Dermis microvascular lymphatic vessel endothelial cell (primary cell): ENCODE results near the gene TADA1. TPM values are rescaled to one million over a fixed set of nuclear protein-coding genes. Genes with fewer than 3 reads are reported as not detected.
"Not testable (repeated sequence)": the region's sequence is repeated elsewhere in the genome, so short reads cannot be mapped to it uniquely, and the experiment has no call there.

Experiments used
- DNase-seq, 2 donors: peaks; one replicate each; pipeline versions ENCODE4 v3.0.0 to v3.0.0-alpha.2; 2010; ENCODE audit warnings: low read depth in 2 of 2
- total RNA-seq: library from RNA; depleted of rRNA; stranded (reverse); fragments of >200 nt; gene quantifications from 2 replicates; pipeline ENCODE4 v1.2.1, GENCODE V29; 2014

TADA1 gene
- total RNA-seq, 1 donor from 2014 or later = 8.3 TPM

GRCh38 chr1:166895766-166896165 is 19.7 kb upstream of the TADA1 start:
- no peak for DNase-seq

GRCh38 chr1:166889776-166890175 is 13.7 kb upstream of the TADA1 start:
- DNase-seq = no peak

GRCh38 chr1:166888373-166889111 is 12.5 kb upstream of the TADA1 start:
- no peak for DNase-seq

- no peak for DNase-seq
Measured at GRCh38 chr1:166884971-166885370, 8.9 kb upstream of the TADA1 start.

GRCh38 chr1:166884040-166884642 is 8.1 kb upstream of the TADA1 start:
- peak in 1 of 2 donors; percentile 10 for DNase-seq

GRCh38 chr1:166882893-166883292 is 6.8 kb upstream of the TADA1 start:
- DNase-seq = no peak

- not testable (repeated sequence) for DNase-seq
Measured at GRCh38 chr1:166878173-166878917, 2.3 kb upstream of the TADA1 start.

GRCh38 chr1:166876540-166876838 is 425 bp upstream of the TADA1 start:
- DNase-seq = no peak

GRCh38 chr1:166875302-166875733 is 746 bp downstream of the TADA1 start:
- DNase-seq = no peak

- no peak for DNase-seq
Measured at GRCh38 chr1:166874464-166874863, 1.6 kb downstream of the TADA1 start.

- no peak for DNase-seq
Measured at GRCh38 chr1:166870584-166870983, 5.5 kb downstream of the TADA1 start.

GRCh38 chr1:166869318-166870099 is 6.6 kb downstream of the TADA1 start:
- no peak for DNase-seq

GRCh38 chr1:166868639-166869038 is 7.4 kb downstream of the TADA1 start:
- DNase-seq = no peak

- DNase-seq = peak in 1 of 2 donors; percentile 52
Measured at GRCh38 chr1:166865926-166866325, 10.1 kb downstream of the TADA1 start.

- DNase-seq = no peak
Measured at GRCh38 chr1:166859597-166859996, 16.5 kb downstream of the TADA1 start.

GRCh38 chr1:166858726-166859419 is 17.2 kb downstream of the TADA1 start:
- DNase-seq = no peak

GRCh38 chr1:166857995-166858394 is 18.1 kb downstream of the TADA1 start:
- no peak for DNase-seq

GRCh38 chr1:166855558-166855957 is 20.5 kb downstream of the TADA1 start:
- DNase-seq = no peak

GRCh38 chr1:166852918-166853317 is 23.1 kb downstream of the TADA1 start:
- DNase-seq = no peak

GRCh38 chr1:166849135-166849534 is 26.9 kb downstream of the TADA1 start:
- no peak for DNase-seq

- no peak for DNase-seq
Measured at GRCh38 chr1:166848193-166848592, 27.9 kb downstream of the TADA1 start.
